Measurements from ENCODE around the gene MBOAT1. TPM values are rescaled to one million over a fixed set of nuclear protein-coding genes. Genes with fewer than 3 reads are reported as not detected.

Gene MBOAT1
- total RNA-seq, 4 donors from 2014 or later: 6.6 to 10.2 (median 7.0) TPM

- no peak for DNase-seq (ENCODE audit: low spot score)
- TF ChIP-seq CTCF (IDR thresholded peaks at IDR 0.05): no peak
- ATAC-seq (ENCODE audit: low FRiP score): no peak
Measured at GRCh38 chr6:20197251-20197650, 15.0 kb downstream of the MBOAT1 start.

- no peak for ATAC-seq (ENCODE audit: low FRiP score)
- no peak for DNase-seq (ENCODE audit: low spot score)
- no peak for TF ChIP-seq CTCF (IDR thresholded peaks at IDR 0.05)
Measured at GRCh38 chr6:20192625-20193024, 19.6 kb downstream of the MBOAT1 start.

- no peak for TF ChIP-seq CTCF (IDR thresholded peaks at IDR 0.05)
- DNase-seq (ENCODE audit: low spot score) (no peak), ATAC-seq (ENCODE audit: low FRiP score) (no peak)
Measured at GRCh38 chr6:20191992-20192391, 20.3 kb downstream of the MBOAT1 start.

- ATAC-seq (ENCODE audit: low FRiP score) (no peak), DNase-seq (ENCODE audit: low spot score) (no peak)
Measured at GRCh38 chr6:20188630-20189075, 23.6 kb downstream of the MBOAT1 start.

GRCh38 chr6:20186981-20187380 is 25.3 kb downstream of the MBOAT1 start:
- DNase-seq (ENCODE audit: low spot score) (no peak), ATAC-seq (ENCODE audit: low FRiP score) (no peak)
- TF ChIP-seq CTCF (IDR thresholded peaks at IDR 0.05): no peak

More at GRCh38 chr6:20188630-20189075, 23.6 kb downstream of the MBOAT1 start:
- no peak for TF ChIP-seq CTCF (IDR thresholded peaks at IDR 0.05)

- DNase-seq (ENCODE audit: low spot score) (no peak), ATAC-seq (ENCODE audit: low FRiP score) (no peak)
- TF ChIP-seq CTCF (IDR thresholded peaks at IDR 0.05): no peak
Measured at GRCh38 chr6:20183706-20184105, 28.6 kb downstream of the MBOAT1 start.

GRCh38 chr6:20182926-20183521 is 29.2 kb downstream of the MBOAT1 start:
- DNase-seq (ENCODE audit: low spot score) (no peak), ATAC-seq (ENCODE audit: low FRiP score) (no peak)
- TF ChIP-seq CTCF (IDR thresholded peaks at IDR 0.05): no peak
